ENCODE measurements around the gene MCC.

Gene MCC

DNA sequence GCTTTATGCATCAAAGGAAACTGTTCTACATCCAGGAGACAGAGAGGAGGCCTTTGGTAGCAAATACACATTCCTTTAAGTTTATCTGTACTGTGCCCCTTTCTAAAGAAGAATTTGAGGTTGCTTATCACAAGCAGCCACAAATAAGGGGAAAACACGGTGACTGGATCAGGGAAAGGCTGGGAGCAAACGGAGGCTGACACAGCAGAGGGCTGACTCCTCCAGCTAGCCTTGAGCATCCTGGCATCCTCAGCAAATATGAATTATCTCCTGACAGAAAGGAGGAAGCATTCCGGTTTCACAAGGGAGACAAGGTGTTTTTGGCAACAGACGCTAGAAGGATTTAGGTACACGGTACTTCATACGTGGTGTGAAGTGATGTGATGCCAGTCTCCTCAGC lies 378.1 kb downstream of the MCC start:
- TF ChIP-seq ZFX (IDR thresholded peaks at IDR 0.05; ENCODE audit: borderline replicate concordance) (no peak), CTCF (IDR thresholded peaks at IDR 0.05) (no peak)
- no peak overlapping the region for H3K27ac ChIP-seq

DNA sequence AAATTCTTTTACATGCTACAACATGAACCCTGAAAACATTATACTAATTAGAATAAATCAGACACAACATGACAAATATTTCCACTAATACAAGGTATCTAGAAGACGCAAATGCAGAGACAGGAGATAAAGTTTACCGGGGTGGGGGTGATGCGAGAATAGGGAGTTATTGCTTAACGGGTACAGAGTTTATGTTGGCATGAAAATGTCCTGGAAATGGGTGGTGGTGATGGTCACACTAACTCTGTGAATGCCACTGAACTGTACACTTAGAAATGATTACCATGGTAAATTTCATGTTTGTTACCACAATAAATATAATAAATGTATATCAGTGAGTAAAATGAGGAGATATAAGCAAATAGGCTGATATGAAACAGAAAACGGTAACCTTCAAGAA lies 378.9 kb downstream of the MCC start:
- H3K27ac ChIP-seq, result no peak overlapping the region
- TF ChIP-seq ZFX (IDR thresholded peaks at IDR 0.05; ENCODE audit: borderline replicate concordance) (no peak), CTCF (IDR thresholded peaks at IDR 0.05) (no peak)

- TF ChIP-seq ZFX (IDR thresholded peaks at IDR 0.05; ENCODE audit: borderline replicate concordance), result no peak
- no peak for TF ChIP-seq CTCF (IDR thresholded peaks at IDR 0.05)
- no peak overlapping the region for H3K27ac ChIP-seq
These were observed 379.8 kb downstream of the MCC start for GRCh38 chr5:113108485-113108884.

- H3K27ac ChIP-seq, result no peak overlapping the region
- no peak for TF ChIP-seq ZFX (IDR thresholded peaks at IDR 0.05; ENCODE audit: borderline replicate concordance)
- TF ChIP-seq CTCF (IDR thresholded peaks at IDR 0.05), result no peak
These were observed 381.4 kb downstream of the MCC start for GRCh38 chr5:113106821-113107220.

GRCh38 chr5:113105693-113106280 lies 382.5 kb downstream of the MCC start:
- TF ChIP-seq CTCF (IDR thresholded peaks at IDR 0.05) (no peak), ZFX (IDR thresholded peaks at IDR 0.05; ENCODE audit: borderline replicate concordance) (no peak)
- no peak overlapping the region for H3K27ac ChIP-seq

DNA sequence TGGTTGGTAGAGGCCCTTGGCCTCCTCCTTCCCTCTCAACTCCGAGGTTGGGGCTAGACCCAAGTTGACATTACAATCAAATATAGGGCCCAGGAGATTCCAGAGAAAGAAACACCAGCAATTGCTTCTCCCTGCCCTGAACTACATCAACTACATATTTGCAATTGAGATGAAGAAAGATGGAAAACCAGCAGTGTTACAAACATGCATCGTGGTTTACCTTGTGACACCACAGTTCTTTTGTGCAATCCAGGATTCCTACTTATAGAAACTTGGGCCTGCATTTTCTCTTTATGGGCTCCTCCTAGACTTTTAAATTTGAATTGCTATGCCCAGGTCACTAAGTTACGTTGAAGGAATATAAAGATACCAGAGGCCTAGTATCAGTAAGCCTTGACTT lies 384.9 kb downstream of the MCC start:
- no peak for TF ChIP-seq ZFX (IDR thresholded peaks at IDR 0.05; ENCODE audit: borderline replicate concordance)
- TF ChIP-seq CTCF (IDR thresholded peaks at IDR 0.05), result no peak
- H3K27ac ChIP-seq, result no peak overlapping the region

GRCh38 chr5:113102121-113102531 lies 386.1 kb downstream of the MCC start:
- TF ChIP-seq ZFX (IDR thresholded peaks at IDR 0.05; ENCODE audit: borderline replicate concordance) (no peak), CTCF (IDR thresholded peaks at IDR 0.05) (no peak)
- H3K27ac ChIP-seq, result no peak overlapping the region
